Panc1 (cell line): Measurements from ENCODE around the gene LY6G6F. TPM values are rescaled to one million over a fixed set of nuclear protein-coding genes. Genes with fewer than 3 reads are reported as not detected.

ENCODE experiments used
- ATAC-seq: fragments of 200-7000 bp; cut with Tn5 transposase; 2 replicates; pipeline ENCODE4 v1.9.1; 2020; ENCODE audit warnings: mild to moderate bottlenecking, moderate library complexity
- BruUV-seq: library from RNA; stranded (reverse); fragments of 400-500 nt; replicated peaks from 2 replicates; lab custom pipeline; 2021; lab: Mats Ljungman, UMichigan
- CTCF ChIA-PET: fragments of 300-600 bp; sonication (Branson Sonifier 250); formaldehyde crosslinking; loops from one replicate; lab custom pipeline; 2022; ENCODE audit warnings: antibody characterized with exemption; lab: Charles Lee
- POLR2A ChIA-PET: fragments of 300-600 bp; sonication (Branson Sonifier 250); formaldehyde crosslinking; loops from one replicate; lab custom pipeline; 2022; ENCODE audit warnings: antibody characterized with exemption; lab: Charles Lee
- DNase-seq: peaks from one replicate; pipeline ENCODE4 v3.0.0-alpha.2; 2010; ENCODE audit warnings: low read depth, low spot score
- H3K27ac ChIP-seq: 2 replicates; pipeline ENCODE4 v1.5.1; 2011; ENCODE audit warnings: mild to moderate bottlenecking, low read length, inconsistent platforms
- H3K27me3 ChIP-seq: fragments of 200-500 bp; sonication (Bioruptor generic); 2 replicates; pipeline ENCODE4 v1.6.0; 2014; ENCODE audit warnings: low read length, inconsistent platforms; ENCODE audit not compliant: control insufficient read depth, insufficient read depth
- H3K36me3 ChIP-seq: fragments of 200-500 bp; sonication (Bioruptor generic); 2 replicates; pipeline ENCODE4 v1.5.1; 2014; ENCODE audit warnings: inconsistent platforms, mild to moderate bottlenecking, low read length, moderate library complexity; ENCODE audit not compliant: control insufficient read depth, insufficient read depth
- H3K4me1 ChIP-seq: 2 replicates; pipeline ENCODE4 v1.5.1; 2011; ENCODE audit warnings: inconsistent platforms, mild to moderate bottlenecking, low read length, moderate library complexity; ENCODE audit not compliant: control insufficient read depth, insufficient read depth
- H3K4me3 ChIP-seq, 2 experiments: 2 replicates each; pipeline ENCODE4 v1.5.1; 2011 to 2012; ENCODE audit warnings: low read depth in 2 of 2, low read length in 2 of 2, mild to moderate bottlenecking in 2 of 2, inconsistent platforms in 1 of 2, moderate library complexity in 1 of 2
- H3K9me3 ChIP-seq: fragments of 200-500 bp; sonication (Bioruptor generic); 2 replicates; pipeline ENCODE4 v1.5.1; 2014; ENCODE audit warnings: low read depth, mild to moderate bottlenecking, inconsistent platforms, low read length, moderate library complexity; ENCODE audit not compliant: control insufficient read depth, insufficient read depth
- CTCF ChIP-seq: fragments of 450-650 bp; IDR thresholded peaks from 2 replicates; pipeline ENCODE4 v1.5.1; 2017; ENCODE audit warnings: mild to moderate bottlenecking
- POLR2AphosphoS5 ChIP-seq: IDR thresholded peaks from 2 replicates; pipeline ENCODE4 v1.6.1; 2012; ENCODE audit warnings: mild to moderate bottlenecking, low read depth, low read length, moderate library complexity
- SIN3A ChIP-seq: IDR thresholded peaks from 2 replicates; pipeline ENCODE4 v1.6.1; 2012; ENCODE audit warnings: low read depth, mild to moderate bottlenecking, low read length, moderate library complexity, borderline replicate concordance; ENCODE audit not compliant: insufficient read depth
- TCF7L2 ChIP-seq: IDR thresholded peaks from 2 replicates; pipeline ENCODE4 v1.6.1; 2011; ENCODE audit warnings: mild to moderate bottlenecking, low read depth, low read length, inconsistent platforms
- in situ Hi-C: cut with HindIII; loops from 2 replicates; pipeline ENCODE4 v1.10.0; 2016; ENCODE audit warnings: low sequenced_read_pairs, low pct_unique_long_range_greater_than_20kb
- intact Hi-C: fragments of 100-400 bp; cut with micrococcal nuclease; formaldehyde crosslinking; loops from one replicate; pipeline ENCODE4 v1.10.0; 2022; ENCODE audit not compliant: unreplicated experiment
- total RNA-seq: library from RNA; stranded (reverse); gene quantifications from one replicate; pipeline ENCODE4 v1.2.1, GENCODE V29; 2021; ENCODE audit not compliant: unreplicated experiment
- TF ChIP-seq, protein P1 (sequence below), 2 experiments: IDR thresholded peaks; 2 replicates each; pipeline ENCODE4 v1.6.1; 2011 to 2012; ENCODE audit warnings: low read depth in 2 of 2, control low read depth in 1 of 2, low read length in 1 of 2, mild to moderate bottlenecking in 1 of 2, moderate library complexity in 1 of 2; ENCODE audit not compliant: insufficient read depth in 1 of 2

The LY6G6F gene
- total RNA-seq, 1 experiment from 2014 or later = not detected

DNA sequence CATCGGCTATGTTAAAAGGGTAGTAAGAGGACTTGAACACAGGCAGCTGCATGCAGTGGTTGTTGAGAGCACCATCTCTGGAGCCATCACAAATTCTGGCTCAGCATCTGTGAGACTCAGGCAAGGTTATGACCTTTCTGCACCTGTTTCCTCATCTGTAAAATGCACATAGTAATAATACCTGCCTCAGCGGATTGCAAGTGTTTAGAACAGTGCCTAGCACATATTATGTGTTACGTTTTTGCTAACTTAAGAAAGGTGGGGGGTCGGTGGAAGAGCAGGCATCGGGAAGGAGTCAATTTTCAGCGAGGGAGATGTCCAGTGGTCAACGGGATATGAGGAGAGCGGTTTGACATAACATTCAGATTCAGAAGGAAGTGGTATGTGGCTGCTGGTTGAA, 28.7 kb upstream of the LY6G6F start:
- TF ChIP-seq CTCF = no peak
- TF ChIP-seq, protein P1, sequence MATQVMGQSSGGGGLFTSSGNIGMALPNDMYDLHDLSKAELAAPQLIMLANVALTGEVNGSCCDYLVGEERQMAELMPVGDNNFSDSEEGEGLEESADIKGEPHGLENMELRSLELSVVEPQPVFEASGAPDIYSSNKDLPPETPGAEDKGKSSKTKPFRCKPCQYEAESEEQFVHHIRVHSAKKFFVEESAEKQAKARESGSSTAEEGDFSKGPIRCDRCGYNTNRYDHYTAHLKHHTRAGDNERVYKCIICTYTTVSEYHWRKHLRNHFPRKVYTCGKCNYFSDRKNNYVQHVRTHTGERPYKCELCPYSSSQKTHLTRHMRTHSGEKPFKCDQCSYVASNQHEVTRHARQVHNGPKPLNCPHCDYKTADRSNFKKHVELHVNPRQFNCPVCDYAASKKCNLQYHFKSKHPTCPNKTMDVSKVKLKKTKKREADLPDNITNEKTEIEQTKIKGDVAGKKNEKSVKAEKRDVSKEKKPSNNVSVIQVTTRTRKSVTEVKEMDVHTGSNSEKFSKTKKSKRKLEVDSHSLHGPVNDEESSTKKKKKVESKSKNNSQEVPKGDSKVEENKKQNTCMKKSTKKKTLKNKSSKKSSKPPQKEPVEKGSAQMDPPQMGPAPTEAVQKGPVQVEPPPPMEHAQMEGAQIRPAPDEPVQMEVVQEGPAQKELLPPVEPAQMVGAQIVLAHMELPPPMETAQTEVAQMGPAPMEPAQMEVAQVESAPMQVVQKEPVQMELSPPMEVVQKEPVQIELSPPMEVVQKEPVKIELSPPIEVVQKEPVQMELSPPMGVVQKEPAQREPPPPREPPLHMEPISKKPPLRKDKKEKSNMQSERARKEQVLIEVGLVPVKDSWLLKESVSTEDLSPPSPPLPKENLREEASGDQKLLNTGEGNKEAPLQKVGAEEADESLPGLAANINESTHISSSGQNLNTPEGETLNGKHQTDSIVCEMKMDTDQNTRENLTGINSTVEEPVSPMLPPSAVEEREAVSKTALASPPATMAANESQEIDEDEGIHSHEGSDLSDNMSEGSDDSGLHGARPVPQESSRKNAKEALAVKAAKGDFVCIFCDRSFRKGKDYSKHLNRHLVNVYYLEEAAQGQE (IDR thresholded peaks at IDR 0.05; ENCODE audit: insufficient read depth in 1 of 2, low read depth in 2 of 2, low read length in 1 of 2) = no peak
- no peak for TF ChIP-seq SIN3A
- TF ChIP-seq TCF7L2 = no peak
- TF ChIP-seq POLR2AphosphoS5 = no peak
- intact Hi-C loops (no loop called here), in situ Hi-C loops (no loop called here)
- no peak overlapping the region for H3K4me3 ChIP-seq
- CTCF ChIA-PET = no interaction called here
- no peaks in the 10 kb centered on the region for H3K36me3 ChIP-seq
- ATAC-seq = no peak
- no peaks in the 10 kb centered on the region for H3K9me3 ChIP-seq
- no TSS peak for BruUV-seq
- POLR2A ChIA-PET = no interaction called here
- H3K4me1 ChIP-seq = peaks cover 4% of the 10 kb centered on the region; the same call in 1 of the 2 replicates
- DNase-seq = no peak
- no peak overlapping the region for H3K27ac ChIP-seq
- H3K27me3 ChIP-seq = no peaks in the 10 kb centered on the region

- TF ChIP-seq, protein P1 (IDR thresholded peaks at IDR 0.05; ENCODE audit: insufficient read depth in 1 of 2, low read depth in 2 of 2, low read length in 1 of 2) = no peak
- TF ChIP-seq CTCF = peak; percentile 86
- POLR2A ChIA-PET = interaction anchor here (0.7 kb wide), 1 partner anchor 61 kb away, joined by 11 read pairs; no protein-coding TSS in a partner anchor
- H3K27ac ChIP-seq = no peak within 1 kb of the TSS; the same call in 1 of the 2 replicates
- CTCF ChIA-PET = interaction anchor here (0.5 to 0.6 kb wide), 2 partner anchors 13 to 257 kb away, joined by 3 to 6 read pairs; no protein-coding TSS in a partner anchor
- no peaks in the 10 kb centered on the region for H3K36me3 ChIP-seq
- no TSS peak for BruUV-seq
- no peak within 1 kb of the TSS; a peak in 1 of 4 replicates for H3K4me3 ChIP-seq
- H3K9me3 ChIP-seq = no peaks in the 10 kb centered on the region
- no peaks in the 10 kb centered on the region for H3K27me3 ChIP-seq
- ATAC-seq = peak; percentile 92
- DNase-seq = peak; percentile 30
- in situ Hi-C loops (no loop called here), intact Hi-C loops (loop anchor here (5.0 kb wide), 2 partner anchors 92 to 152 kb away; no protein-coding TSS in a partner anchor)
- H3K4me1 ChIP-seq = peaks cover 4% of the 10 kb centered on the region; the same call in 1 of the 2 replicates
Measured at GRCh38 chr6:31680226-31681134, 26.2 kb upstream of the LY6G6F start, which contains the start of gene LY6G5C. Gene LY6G5C (minus strand): TSS chr6:31681067. CDS start chr6:31680373, 694 bp downstream.
